Fibroblast of villous mesenchyme (primary cell): ENCODE measurements around the gene GMPPA. TPM values are rescaled to one million over a fixed set of nuclear protein-coding genes. Genes with fewer than 3 reads are reported as not detected.

Source experiments
- DNase-seq: peaks from one replicate; pipeline ENCODE4 v3.0.0-alpha.2; 2010; ENCODE audit warnings: low read depth
- H3K4me3 ChIP-seq: 2 replicates; pipeline ENCODE4 v1.5.1; 2011; ENCODE audit warnings: low read depth, mild to moderate bottlenecking, low read length
- total RNA-seq: library from RNA; depleted of rRNA; stranded (reverse); fragments of >200 nt; gene quantifications from 2 replicates; pipeline ENCODE4 v1.2.3, GENCODE V29; 2012
- TF ChIP-seq, protein P1 (sequence below): IDR thresholded peaks from 2 replicates; pipeline ENCODE4 v1.5.1; 2012; ENCODE audit warnings: low read depth, mild to moderate bottlenecking, low read length; ENCODE audit not compliant: insufficient read depth

The GMPPA gene
- total RNA-seq, 1 donor, result 60.9 TPM

DNA sequence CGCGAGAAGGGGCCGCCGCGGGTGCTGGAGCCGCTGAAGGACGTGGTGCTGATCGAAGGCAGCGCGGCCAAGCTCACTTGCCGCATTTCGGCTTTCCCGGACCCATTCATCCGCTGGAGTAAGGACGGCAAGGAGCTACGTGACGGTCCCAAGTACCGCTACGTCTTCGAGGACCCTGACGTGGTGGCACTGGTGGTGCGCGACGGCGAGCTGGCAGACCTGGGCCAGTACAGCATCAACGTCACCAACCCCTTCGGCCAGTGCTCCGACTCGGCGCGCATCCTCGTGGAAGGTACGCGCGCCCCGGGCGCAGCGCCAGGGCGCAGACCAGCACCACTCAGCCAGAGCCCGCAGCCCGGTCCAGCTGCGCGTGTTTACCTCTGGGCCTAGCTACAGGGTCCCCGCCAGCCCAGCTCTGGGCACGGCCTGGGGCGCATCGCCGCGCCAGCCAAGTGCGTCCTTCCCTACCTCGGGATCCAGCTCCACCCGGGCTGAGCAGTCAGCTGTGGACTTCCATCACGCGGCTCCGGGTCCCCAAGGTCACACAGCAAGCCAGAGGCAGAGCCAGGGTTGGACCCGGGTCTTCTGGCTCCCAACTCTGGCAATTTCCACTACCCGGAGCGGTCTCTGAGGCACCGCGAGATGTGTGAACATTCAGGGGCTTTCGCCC, 1.7 kb upstream of the GMPPA start:
- TF ChIP-seq, protein P1, sequence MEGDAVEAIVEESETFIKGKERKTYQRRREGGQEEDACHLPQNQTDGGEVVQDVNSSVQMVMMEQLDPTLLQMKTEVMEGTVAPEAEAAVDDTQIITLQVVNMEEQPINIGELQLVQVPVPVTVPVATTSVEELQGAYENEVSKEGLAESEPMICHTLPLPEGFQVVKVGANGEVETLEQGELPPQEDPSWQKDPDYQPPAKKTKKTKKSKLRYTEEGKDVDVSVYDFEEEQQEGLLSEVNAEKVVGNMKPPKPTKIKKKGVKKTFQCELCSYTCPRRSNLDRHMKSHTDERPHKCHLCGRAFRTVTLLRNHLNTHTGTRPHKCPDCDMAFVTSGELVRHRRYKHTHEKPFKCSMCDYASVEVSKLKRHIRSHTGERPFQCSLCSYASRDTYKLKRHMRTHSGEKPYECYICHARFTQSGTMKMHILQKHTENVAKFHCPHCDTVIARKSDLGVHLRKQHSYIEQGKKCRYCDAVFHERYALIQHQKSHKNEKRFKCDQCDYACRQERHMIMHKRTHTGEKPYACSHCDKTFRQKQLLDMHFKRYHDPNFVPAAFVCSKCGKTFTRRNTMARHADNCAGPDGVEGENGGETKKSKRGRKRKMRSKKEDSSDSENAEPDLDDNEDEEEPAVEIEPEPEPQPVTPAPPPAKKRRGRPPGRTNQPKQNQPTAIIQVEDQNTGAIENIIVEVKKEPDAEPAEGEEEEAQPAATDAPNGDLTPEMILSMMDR, result no peak
- no peak for DNase-seq
- no peak overlapping the region for H3K4me3 ChIP-seq

DNA sequence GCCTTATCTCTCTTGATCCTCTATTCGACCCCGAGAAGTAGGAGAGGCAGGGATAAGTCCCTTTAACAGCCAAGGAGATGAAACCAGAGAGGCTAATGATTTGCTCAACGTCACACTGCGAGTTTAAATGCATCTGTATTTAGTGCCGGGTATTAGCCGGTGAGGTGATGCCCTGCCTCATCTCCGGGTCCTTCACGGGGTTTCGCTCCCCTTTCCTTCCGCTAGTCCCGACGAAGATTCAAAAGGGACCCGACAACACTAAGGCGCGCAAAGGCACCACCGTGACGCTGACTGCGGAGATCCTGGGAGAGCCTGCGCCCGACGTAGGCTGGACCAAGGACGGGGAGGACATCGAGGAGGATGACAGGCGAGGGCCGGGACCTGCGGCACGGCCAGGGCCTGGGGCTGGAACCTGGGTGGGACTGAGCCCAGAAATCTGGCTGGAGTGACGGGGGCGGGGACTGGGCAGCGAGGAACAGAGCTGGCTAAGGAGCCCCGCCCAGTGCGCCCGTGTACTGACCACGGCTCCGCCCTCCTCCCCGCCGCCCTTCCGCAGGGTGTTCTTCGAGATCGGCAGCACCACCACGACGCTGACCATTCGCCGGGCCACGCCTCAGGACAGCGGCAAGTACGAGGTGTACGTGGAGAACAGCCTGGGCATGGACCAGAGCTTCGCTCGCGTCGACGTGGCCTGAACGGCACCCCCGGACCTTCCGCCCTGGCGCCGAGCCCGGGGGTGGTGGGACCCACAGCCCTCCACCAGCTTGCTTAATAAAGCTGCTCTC, 1.0 kb upstream of the GMPPA start:
- TF ChIP-seq, protein P1, result no peak
- DNase-seq, result peak; percentile 87
- H3K4me3 ChIP-seq, result peak overlapping the region; percentile 69

DNA sequence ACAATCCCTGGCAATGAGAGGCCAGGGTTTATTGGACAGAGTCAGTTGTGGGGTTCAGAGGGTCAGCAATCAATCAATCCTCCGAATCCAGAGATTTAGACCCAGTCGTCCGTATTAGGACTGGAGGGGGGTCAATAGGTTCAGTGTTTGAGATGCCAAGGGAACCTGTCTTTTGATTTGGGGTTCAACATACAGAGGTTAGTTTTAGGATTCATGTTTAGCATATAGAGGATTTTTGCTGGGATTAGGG, 292 bp downstream of the GMPPA start:
- DNase-seq, result no peak
- TF ChIP-seq, protein P1, result no peak

DNA sequence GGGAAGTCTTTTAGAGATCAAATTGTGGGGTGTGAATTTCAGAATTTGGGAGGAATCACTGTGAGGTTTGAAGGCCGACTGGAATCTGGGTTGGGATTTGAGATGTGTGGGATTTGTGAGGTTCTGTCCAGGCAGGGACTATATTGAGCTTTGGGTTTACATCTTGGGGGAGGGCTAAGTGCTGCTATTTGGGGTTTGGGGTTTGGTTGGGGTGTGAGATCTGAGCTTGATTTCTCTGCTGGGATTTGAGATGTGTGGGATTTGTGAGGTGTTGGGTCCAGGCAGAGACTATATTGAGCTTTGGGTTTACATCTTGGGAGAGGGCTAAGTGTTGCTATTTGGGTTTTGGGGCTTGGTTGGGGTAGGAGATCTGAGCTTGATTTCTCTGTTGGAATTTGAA, 864 bp downstream of the GMPPA start:
- TF ChIP-seq, protein P1, result no peak
- H3K4me3 ChIP-seq, result peak overlapping the region; percentile 69
- no peak for DNase-seq

More for the DNA sequence above, 292 bp downstream of the GMPPA start:
- H3K4me3 ChIP-seq, result peak overlapping the region; percentile 69

DNA sequence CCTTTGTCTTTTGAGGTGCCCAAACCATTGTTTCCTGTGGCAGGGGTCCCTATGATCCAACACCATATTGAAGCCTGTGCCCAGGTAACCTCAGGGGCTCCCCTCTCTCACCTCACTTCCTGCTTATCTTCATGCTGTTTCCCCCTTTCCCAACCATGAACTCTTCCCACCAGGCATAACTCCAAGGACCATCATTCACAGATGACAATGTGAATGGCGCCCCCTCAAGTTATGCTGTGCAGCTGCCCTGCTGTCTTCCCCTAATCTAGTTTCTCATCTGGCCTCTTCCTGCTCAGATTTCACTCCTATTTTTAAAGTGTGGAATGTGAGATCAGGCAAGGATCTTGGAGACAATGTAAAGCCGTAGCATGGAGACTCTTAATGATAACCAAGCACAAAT, 1.4 kb downstream of the GMPPA start:
- H3K4me3 ChIP-seq, result peak overlapping the region; percentile 69
- TF ChIP-seq, protein P1, result peak; percentile 39
- peak; percentile 34 for DNase-seq

DNA sequence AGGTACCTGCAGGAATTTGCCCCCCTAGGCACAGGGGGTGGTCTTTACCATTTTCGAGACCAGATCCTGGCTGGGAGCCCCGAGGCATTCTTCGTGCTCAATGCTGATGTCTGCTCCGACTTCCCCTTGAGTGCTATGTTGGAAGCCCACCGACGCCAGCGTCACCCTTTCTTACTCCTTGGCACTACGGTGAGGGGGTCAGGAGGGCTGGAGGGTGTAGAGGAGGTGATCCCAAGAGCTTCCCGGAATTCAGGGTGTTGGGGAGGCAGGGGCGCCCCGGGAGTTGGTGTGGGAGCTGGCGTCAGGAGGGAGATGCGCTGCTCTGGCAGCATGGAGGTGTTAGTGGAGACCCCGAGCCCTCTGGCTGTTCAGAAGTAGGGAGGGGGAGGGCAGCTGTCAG, 3.2 kb downstream of the GMPPA start:
- TF ChIP-seq, protein P1, result no peak
- no peak for DNase-seq

More for the DNA sequence above, 3.2 kb downstream of the GMPPA start:
- H3K4me3 ChIP-seq, result no peak overlapping the region
